ENCODE results near the gene PEPD.

DNA sequence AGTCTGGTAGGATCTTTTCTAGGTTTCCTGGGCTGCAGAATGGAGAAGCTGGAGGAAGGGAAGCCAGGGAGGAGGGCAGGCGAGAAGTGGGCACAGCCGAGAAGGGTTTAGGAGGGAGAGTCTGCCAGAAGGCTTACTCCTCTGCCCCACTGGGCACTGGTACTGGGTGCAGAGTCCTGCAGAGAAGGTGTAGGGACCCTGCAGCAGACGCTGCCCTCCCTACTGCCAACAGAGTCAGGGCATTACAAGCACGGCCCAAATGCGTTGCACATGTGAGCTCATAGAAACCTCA, 726 bp upstream of the PEPD start:
- TF ChIP-seq CTCF (IDR thresholded peaks at IDR 0.05): no peak
- no peak for TF ChIP-seq POLR2A (IDR thresholded peaks at IDR 0.05)
- no peak for TF ChIP-seq EP300 (IDR thresholded peaks at IDR 0.05)

Measured in tibial nerve (tissue), 4 donors.